Stimulated activated effector memory CD8-positive, alpha-beta T cell treated with anti-CD3 and anti-CD28 coated beads, Interleukin-12 subunit alpha, Interleukin-12 subunit beta, amount 100 ng/mL, for 72 hours (primary cell): ENCODE data around the gene NBAS.

ENCODE experiments used
- ATAC-seq: fragments of 150-1000 bp; cut with Tn5 transposase; 2 replicates; pipeline ENCODE4 v1.10.0; 2021
- DNase-seq, 2 donors: peaks; one replicate each; pipeline ENCODE4 v3.0.0; 2021 to 2022; ENCODE audit warnings: low spot score in 2 of 2
- H3K27ac Mint-ChIP-seq: one replicate; pipeline ENCODE4 v1.8.0; 2022; ENCODE audit warnings: mild to moderate bottlenecking, mixed read lengths
- H3K36me3 Mint-ChIP-seq: one replicate; pipeline ENCODE4 v1.8.0; 2022; ENCODE audit warnings: mild to moderate bottlenecking, mixed read lengths
- H3K4me1 Mint-ChIP-seq: one replicate; pipeline ENCODE4 v1.8.0; 2022; ENCODE audit warnings: mixed read lengths
- H3K4me3 Mint-ChIP-seq: one replicate; pipeline ENCODE4 v1.8.0; 2022; ENCODE audit warnings: mild to moderate bottlenecking, mixed read lengths
- H3K9me3 Mint-ChIP-seq: one replicate; pipeline ENCODE4 v1.8.0; 2022; ENCODE audit warnings: mixed read lengths

NBAS gene

GRCh38 chr2:15201009-15201408 is 360.1 kb downstream of the NBAS start:
- Mint-ChIP-seq H3K9me3 (peaks cover 7% of the 10 kb centered on the region), H3K4me3 (no peak overlapping the region), H3K36me3 (peaks cover 19% of the 10 kb centered on the region), H3K4me1 (peaks cover 10% of the 10 kb centered on the region), H3K27ac (no peak overlapping the region)
- DNase-seq (no peak), ATAC-seq (no peak)

- Mint-ChIP-seq H3K36me3 (peaks cover 15% of the 10 kb centered on the region), H3K9me3 (peaks cover 4% of the 10 kb centered on the region), H3K4me3 (no peak overlapping the region), H3K4me1 (peaks cover 6% of the 10 kb centered on the region), H3K27ac (no peak overlapping the region)
- ATAC-seq (no peak), DNase-seq (no peak)
Observed at GRCh38 chr2:15200581-15200980, 360.6 kb downstream of the NBAS start.

GRCh38 chr2:15198051-15198450 is 363.1 kb downstream of the NBAS start:
- Mint-ChIP-seq H3K9me3 (no peaks in the 10 kb centered on the region), H3K4me3 (no peak overlapping the region), H3K27ac (no peak overlapping the region), H3K4me1 (no peaks in the 10 kb centered on the region), H3K36me3 (peaks cover 11% of the 10 kb centered on the region)
- DNase-seq (no peak), ATAC-seq (no peak)

GRCh38 chr2:15195813-15196212 is 365.3 kb downstream of the NBAS start:
- Mint-ChIP-seq H3K4me1 (no peaks in the 10 kb centered on the region), H3K9me3 (no peaks in the 10 kb centered on the region), H3K4me3 (no peak overlapping the region), H3K36me3 (peaks cover 11% of the 10 kb centered on the region), H3K27ac (no peak overlapping the region)
- DNase-seq (no peak), ATAC-seq (no peak)

- no peaks in the 10 kb centered on the region for H3K9me3 Mint-ChIP-seq
- no peaks in the 10 kb centered on the region for H3K4me1 Mint-ChIP-seq
- no peak overlapping the region for H3K4me3 Mint-ChIP-seq
- ATAC-seq = no peak
- H3K36me3 Mint-ChIP-seq = peaks cover 16% of the 10 kb centered on the region
- no peak for DNase-seq
- no peak overlapping the region for H3K27ac Mint-ChIP-seq
Observed at GRCh38 chr2:15191789-15192188, 369.3 kb downstream of the NBAS start.

- H3K4me1 Mint-ChIP-seq = no peaks in the 10 kb centered on the region
- DNase-seq (no peak), ATAC-seq (no peak)
- H3K4me3 Mint-ChIP-seq = no peak overlapping the region
- peaks cover 16% of the 10 kb centered on the region for H3K36me3 Mint-ChIP-seq
- H3K27ac Mint-ChIP-seq = no peak overlapping the region
- no peaks in the 10 kb centered on the region for H3K9me3 Mint-ChIP-seq
Observed at GRCh38 chr2:15189216-15189615, 371.9 kb downstream of the NBAS start.

GRCh38 chr2:15187702-15188101 is 373.4 kb downstream of the NBAS start:
- DNase-seq (no peak), ATAC-seq (no peak)
- peaks cover 16% of the 10 kb centered on the region for H3K36me3 Mint-ChIP-seq
- H3K27ac Mint-ChIP-seq = no peak overlapping the region
- no peaks in the 10 kb centered on the region for H3K9me3 Mint-ChIP-seq
- H3K4me1 Mint-ChIP-seq = no peaks in the 10 kb centered on the region
- no peak overlapping the region for H3K4me3 Mint-ChIP-seq

GRCh38 chr2:15186118-15186517 is 375.0 kb downstream of the NBAS start:
- no peaks in the 10 kb centered on the region for H3K9me3 Mint-ChIP-seq
- H3K36me3 Mint-ChIP-seq = peaks cover 16% of the 10 kb centered on the region
- DNase-seq = no peak
- no peak overlapping the region for H3K27ac Mint-ChIP-seq
- ATAC-seq = no peak
- H3K4me3 Mint-ChIP-seq = no peak overlapping the region
- no peaks in the 10 kb centered on the region for H3K4me1 Mint-ChIP-seq

GRCh38 chr2:15184491-15184890 is 376.6 kb downstream of the NBAS start:
- H3K4me3 Mint-ChIP-seq = no peak overlapping the region
- no peak overlapping the region for H3K27ac Mint-ChIP-seq
- ATAC-seq = no peak
- H3K4me1 Mint-ChIP-seq = no peaks in the 10 kb centered on the region
- no peak for DNase-seq
- peaks cover 7% of the 10 kb centered on the region for H3K36me3 Mint-ChIP-seq
- no peaks in the 10 kb centered on the region for H3K9me3 Mint-ChIP-seq

GRCh38 chr2:15182275-15182674 is 378.9 kb downstream of the NBAS start:
- ATAC-seq (no peak), DNase-seq (no peak)
- no peaks in the 10 kb centered on the region for H3K9me3 Mint-ChIP-seq
- H3K27ac Mint-ChIP-seq = no peak overlapping the region
- H3K4me3 Mint-ChIP-seq = no peak overlapping the region
- H3K4me1 Mint-ChIP-seq = peaks cover 19% of the 10 kb centered on the region
- H3K36me3 Mint-ChIP-seq = no peaks in the 10 kb centered on the region

- H3K4me3 Mint-ChIP-seq = no peak overlapping the region
- no peak for DNase-seq
- no peak for ATAC-seq
- H3K36me3 Mint-ChIP-seq = no peaks in the 10 kb centered on the region
- H3K9me3 Mint-ChIP-seq = no peaks in the 10 kb centered on the region
- H3K27ac Mint-ChIP-seq = no peak overlapping the region
- H3K4me1 Mint-ChIP-seq = peaks cover 30% of the 10 kb centered on the region
Observed at GRCh38 chr2:15181092-15181745, 379.9 kb downstream of the NBAS start.

GRCh38 chr2:15180379-15180778 is 380.8 kb downstream of the NBAS start:
- H3K4me1 Mint-ChIP-seq = peaks cover 35% of the 10 kb centered on the region
- DNase-seq = no peak
- no peaks in the 10 kb centered on the region for H3K9me3 Mint-ChIP-seq
- no peak for ATAC-seq
- H3K27ac Mint-ChIP-seq = no peak overlapping the region
- H3K4me3 Mint-ChIP-seq = no peak overlapping the region
- no peaks in the 10 kb centered on the region for H3K36me3 Mint-ChIP-seq

GRCh38 chr2:15178946-15179345 is 382.2 kb downstream of the NBAS start:
- Mint-ChIP-seq H3K4me3 (peak overlapping the region; percentile 46), H3K27ac (peak overlapping the region; percentile 6), H3K36me3 (peaks cover 7% of the 10 kb centered on the region), H3K4me1 (peaks cover 37% of the 10 kb centered on the region), H3K9me3 (no peaks in the 10 kb centered on the region)
- ATAC-seq (peak; percentile 12), DNase-seq (no peak)

- peak; percentile 38 to 81 for DNase-seq
- H3K27ac Mint-ChIP-seq = no peak overlapping the region
- ATAC-seq = peak; percentile 98
- H3K9me3 Mint-ChIP-seq = no peaks in the 10 kb centered on the region
- H3K4me1 Mint-ChIP-seq = peaks cover 43% of the 10 kb centered on the region
- peaks cover 7% of the 10 kb centered on the region for H3K36me3 Mint-ChIP-seq
- peak overlapping the region; percentile 49 for H3K4me3 Mint-ChIP-seq
Observed at GRCh38 chr2:15177103-15177502, 384.0 kb downstream of the NBAS start.

GRCh38 chr2:15176604-15177003 is 384.5 kb downstream of the NBAS start:
- no peak for DNase-seq
- peaks cover 7% of the 10 kb centered on the region for H3K36me3 Mint-ChIP-seq
- no peak for ATAC-seq
- no peak overlapping the region for H3K27ac Mint-ChIP-seq
- H3K9me3 Mint-ChIP-seq = no peaks in the 10 kb centered on the region
- peaks cover 43% of the 10 kb centered on the region for H3K4me1 Mint-ChIP-seq
- H3K4me3 Mint-ChIP-seq = no peak overlapping the region

GRCh38 chr2:15174567-15174966 is 386.6 kb downstream of the NBAS start:
- Mint-ChIP-seq H3K36me3 (peaks cover 13% of the 10 kb centered on the region), H3K4me1 (peaks cover 43% of the 10 kb centered on the region), H3K9me3 (no peaks in the 10 kb centered on the region), H3K27ac (no peak overlapping the region), H3K4me3 (no peak overlapping the region)
- DNase-seq (no peak), ATAC-seq (no peak)

GRCh38 chr2:15173501-15173900 is 387.6 kb downstream of the NBAS start:
- no peak for DNase-seq
- no peak overlapping the region for H3K4me3 Mint-ChIP-seq
- ATAC-seq = peak; percentile 1
- peaks cover 34% of the 10 kb centered on the region for H3K4me1 Mint-ChIP-seq
- H3K9me3 Mint-ChIP-seq = no peaks in the 10 kb centered on the region
- no peak overlapping the region for H3K27ac Mint-ChIP-seq
- H3K36me3 Mint-ChIP-seq = peaks cover 13% of the 10 kb centered on the region
